VCaP (cell line): Measurements from ENCODE around the gene PROC.
A peak's percentile ranks its signal among the peaks of the same experiment; 100 is the strongest.

ENCODE experiments used
- H3K27ac ChIP-seq: fragments of 450-650 bp; 2 replicates; pipeline ENCODE4 v1.5.1; 2017
- TF ChIP-seq, protein P1 (sequence below): fragments of 450-650 bp; conservative IDR thresholded peaks from 2 replicates; pipeline ENCODE4 v1.5.1; 2017; ENCODE audit warnings: mild to moderate bottlenecking, moderate library complexity

PROC gene

DNA sequence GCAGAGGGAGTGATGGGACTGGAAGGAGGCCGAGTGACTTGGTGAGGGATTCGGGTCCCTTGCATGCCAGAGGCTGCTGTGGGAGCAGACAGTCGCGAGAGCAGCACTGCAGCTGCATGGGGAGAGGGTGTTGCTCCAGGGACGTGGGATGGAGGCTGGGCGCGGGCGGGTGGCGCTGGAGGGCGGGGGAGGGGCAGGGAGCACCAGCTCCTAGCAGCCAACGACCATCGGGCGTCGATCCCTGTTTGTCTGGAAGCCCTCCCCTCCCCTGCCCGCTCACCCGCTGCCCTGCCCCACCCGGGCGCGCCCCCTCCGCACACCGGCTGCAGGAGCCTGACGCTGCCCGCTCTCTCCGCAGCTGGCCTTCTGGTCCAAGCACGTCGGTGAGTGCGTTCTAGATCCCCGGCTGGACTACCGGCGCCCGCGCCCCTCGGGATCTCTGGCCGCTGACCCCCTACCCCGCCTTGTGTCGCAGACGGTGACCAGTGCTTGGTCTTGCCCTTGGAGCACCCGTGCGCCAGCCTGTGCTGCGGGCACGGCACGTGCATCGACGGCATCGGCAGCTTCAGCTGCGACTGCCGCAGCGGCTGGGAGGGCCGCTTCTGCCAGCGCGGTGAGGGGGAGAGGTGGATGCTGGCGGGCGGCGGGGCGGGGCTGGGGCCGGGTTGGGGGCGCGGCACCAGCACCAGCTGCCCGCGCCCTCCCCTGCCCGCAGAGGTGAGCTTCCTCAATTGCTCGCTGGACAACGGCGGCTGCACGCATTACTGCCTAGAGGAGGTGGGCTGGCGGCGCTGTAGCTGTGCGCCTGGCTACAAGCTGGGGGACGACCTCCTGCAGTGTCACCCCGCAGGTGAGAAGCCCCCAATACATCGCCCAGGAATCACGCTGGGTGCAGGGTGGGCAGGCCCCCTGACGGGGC lies 4.6 kb downstream of the PROC start:
- TF ChIP-seq, protein P1, sequence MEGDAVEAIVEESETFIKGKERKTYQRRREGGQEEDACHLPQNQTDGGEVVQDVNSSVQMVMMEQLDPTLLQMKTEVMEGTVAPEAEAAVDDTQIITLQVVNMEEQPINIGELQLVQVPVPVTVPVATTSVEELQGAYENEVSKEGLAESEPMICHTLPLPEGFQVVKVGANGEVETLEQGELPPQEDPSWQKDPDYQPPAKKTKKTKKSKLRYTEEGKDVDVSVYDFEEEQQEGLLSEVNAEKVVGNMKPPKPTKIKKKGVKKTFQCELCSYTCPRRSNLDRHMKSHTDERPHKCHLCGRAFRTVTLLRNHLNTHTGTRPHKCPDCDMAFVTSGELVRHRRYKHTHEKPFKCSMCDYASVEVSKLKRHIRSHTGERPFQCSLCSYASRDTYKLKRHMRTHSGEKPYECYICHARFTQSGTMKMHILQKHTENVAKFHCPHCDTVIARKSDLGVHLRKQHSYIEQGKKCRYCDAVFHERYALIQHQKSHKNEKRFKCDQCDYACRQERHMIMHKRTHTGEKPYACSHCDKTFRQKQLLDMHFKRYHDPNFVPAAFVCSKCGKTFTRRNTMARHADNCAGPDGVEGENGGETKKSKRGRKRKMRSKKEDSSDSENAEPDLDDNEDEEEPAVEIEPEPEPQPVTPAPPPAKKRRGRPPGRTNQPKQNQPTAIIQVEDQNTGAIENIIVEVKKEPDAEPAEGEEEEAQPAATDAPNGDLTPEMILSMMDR: no peak

DNA sequence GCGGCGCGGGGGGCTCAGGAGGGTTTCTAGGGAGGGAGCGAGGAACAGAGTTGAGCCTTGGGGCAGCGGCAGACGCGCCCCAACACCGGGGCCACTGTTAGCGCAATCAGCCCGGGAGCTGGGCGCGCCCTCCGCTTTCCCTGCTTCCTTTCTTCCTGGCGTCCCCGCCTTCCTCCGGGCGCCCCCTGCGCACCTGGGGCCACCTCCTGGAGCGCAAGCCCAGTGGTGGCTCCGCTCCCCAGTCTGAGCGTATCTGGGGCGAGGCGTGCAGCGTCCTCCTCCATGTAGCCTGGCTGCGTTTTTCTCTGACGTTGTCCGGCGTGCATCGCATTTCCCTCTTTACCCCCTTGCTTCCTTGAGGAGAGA lies 5.2 kb downstream of the PROC start:
- TF ChIP-seq, protein P1: no peak
- H3K27ac ChIP-seq: no peak overlapping the region

More for the DNA sequence above, 4.6 kb downstream of the PROC start:
- no peak overlapping the region for H3K27ac ChIP-seq

DNA sequence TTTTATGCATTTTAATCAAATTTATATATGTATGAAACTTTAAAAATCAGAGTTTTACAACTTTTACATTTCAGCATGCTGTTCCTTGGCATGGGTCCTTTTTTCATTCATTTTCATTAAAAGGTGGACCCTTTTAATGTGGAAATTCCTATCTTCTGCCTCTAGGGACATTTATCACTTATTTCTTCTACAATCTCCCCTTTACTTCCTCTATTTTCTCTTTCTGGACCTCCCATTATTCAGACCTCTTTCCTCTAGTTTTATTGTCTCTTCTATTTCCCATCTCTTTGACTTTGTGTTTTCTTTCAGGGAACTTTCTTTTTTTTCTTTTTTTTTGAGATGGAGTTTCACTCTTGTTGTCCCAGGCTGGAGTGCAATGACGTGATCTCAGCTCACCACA lies 5.7 kb downstream of the PROC start:
- TF ChIP-seq, protein P1: 0 out of 2 replicates have a peak, but pooled peaks have one; percentile 16
- no peak overlapping the region for H3K27ac ChIP-seq

DNA sequence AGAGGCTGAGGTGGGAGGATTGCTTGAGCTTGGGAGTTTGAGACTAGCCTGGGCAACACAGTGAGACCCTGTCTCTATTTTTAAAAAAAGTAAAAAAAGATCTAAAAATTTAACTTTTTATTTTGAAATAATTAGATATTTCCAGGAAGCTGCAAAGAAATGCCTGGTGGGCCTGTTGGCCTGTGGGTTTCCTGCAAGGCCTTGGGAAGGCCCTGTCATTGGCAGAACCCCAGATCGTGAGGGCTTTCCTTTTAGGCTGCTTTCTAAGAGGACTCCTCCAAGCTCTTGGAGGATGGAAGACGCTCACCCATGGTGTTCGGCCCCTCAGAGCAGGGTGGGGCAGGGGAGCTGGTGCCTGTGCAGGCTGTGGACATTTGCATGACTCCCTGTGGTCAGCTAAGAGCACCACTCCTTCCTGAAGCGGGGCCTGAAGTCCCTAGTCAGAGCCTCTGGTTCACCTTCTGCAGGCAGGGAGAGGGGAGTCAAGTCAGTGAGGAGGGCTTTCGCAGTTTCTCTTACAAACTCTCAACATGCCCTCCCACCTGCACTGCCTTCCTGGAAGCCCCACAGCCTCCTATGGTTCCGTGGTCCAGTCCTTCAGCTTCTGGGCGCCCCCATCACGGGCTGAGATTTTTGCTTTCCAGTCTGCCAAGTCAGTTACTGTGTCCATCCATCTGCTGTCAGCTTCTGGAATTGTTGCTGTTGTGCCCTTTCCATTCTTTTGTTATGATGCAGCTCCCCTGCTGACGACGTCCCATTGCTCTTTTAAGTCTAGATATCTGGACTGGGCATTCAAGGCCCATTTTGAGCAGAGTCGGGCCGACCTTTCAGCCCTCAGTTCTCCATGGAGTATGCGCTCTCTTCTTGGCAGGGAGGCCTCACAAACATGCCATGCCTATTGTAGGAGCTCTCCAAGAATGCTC lies 6.6 kb downstream of the PROC start:
- no peak overlapping the region for H3K27ac ChIP-seq
- TF ChIP-seq, protein P1: no peak

DNA sequence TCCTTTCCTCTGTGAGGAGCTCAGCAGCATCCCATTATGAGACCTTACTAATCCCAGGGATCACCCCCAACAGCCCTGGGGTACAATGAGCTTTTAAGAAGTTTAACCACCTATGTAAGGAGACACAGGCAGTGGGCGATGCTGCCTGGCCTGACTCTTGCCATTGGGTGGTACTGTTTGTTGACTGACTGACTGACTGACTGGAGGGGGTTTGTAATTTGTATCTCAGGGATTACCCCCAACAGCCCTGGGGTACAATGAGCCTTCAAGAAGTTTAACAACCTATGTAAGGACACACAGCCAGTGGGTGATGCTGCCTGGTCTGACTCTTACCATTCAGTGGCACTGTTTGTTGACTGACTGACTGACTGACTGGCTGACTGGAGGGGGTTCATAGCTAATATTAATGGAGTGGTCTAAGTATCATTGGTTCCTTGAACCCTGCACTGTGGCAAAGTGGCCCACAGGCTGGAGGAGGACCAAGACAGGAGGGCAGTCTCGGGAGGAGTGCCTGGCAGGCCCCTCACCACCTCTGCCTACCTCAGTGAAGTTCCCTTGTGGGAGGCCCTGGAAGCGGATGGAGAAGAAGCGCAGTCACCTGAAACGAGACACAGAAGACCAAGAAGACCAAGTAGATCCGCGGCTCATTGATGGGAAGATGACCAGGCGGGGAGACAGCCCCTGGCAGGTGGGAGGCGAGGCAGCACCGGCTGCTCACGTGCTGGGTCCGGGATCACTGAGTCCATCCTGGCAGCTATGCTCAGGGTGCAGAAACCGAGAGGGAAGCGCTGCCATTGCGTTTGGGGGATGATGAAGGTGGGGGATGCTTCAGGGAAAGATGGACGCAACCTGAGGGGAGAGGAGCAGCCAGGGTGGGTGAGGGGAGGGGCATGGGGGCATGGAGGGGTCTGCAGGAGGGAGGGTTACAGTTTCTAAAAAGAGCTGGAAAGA lies 7.6 kb downstream of the PROC start:
- TF ChIP-seq, protein P1: no peak

DNA sequence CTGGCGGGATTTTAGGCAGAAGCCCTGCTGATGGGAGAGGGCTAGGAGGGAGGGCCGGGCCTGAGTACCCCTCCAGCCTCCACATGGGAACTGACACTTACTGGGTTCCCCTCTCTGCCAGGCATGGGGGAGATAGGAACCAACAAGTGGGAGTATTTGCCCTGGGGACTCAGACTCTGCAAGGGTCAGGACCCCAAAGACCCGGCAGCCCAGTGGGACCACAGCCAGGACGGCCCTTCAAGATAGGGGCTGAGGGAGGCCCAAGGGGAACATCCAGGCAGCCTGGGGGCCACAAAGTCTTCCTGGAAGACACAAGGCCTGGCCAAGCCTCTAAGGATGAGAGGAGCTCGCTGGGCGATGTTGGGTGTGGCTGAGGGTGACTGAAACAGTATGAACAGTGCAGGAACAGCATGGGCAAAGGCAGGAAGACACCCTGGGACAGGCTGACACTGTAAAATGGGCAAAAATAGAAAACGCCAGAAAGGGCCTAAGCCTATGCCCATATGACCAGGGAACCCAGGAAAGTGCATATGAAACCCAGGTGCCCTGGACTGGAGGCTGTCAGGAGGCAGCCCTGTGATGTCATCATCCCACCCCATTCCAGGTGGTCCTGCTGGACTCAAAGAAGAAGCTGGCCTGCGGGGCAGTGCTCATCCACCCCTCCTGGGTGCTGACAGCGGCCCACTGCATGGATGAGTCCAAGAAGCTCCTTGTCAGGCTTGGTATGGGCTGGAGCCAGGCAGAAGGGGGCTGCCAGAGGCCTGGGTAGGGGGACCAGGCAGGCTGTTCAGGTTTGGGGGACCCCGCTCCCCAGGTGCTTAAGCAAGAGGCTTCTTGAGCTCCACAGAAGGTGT lies 8.5 kb downstream of the PROC start:
- no peak overlapping the region for H3K27ac ChIP-seq
- TF ChIP-seq, protein P1: no peak

More for the DNA sequence above, 7.6 kb downstream of the PROC start:
- no peak overlapping the region for H3K27ac ChIP-seq
